ENCODE data around the gene NPDC1. TPM values are rescaled to one million over a fixed set of nuclear protein-coding genes. Genes with fewer than 3 reads are reported as not detected.

The NPDC1 gene
- polyA plus RNA-seq, 1 experiment, result 31.9 TPM

DNA sequence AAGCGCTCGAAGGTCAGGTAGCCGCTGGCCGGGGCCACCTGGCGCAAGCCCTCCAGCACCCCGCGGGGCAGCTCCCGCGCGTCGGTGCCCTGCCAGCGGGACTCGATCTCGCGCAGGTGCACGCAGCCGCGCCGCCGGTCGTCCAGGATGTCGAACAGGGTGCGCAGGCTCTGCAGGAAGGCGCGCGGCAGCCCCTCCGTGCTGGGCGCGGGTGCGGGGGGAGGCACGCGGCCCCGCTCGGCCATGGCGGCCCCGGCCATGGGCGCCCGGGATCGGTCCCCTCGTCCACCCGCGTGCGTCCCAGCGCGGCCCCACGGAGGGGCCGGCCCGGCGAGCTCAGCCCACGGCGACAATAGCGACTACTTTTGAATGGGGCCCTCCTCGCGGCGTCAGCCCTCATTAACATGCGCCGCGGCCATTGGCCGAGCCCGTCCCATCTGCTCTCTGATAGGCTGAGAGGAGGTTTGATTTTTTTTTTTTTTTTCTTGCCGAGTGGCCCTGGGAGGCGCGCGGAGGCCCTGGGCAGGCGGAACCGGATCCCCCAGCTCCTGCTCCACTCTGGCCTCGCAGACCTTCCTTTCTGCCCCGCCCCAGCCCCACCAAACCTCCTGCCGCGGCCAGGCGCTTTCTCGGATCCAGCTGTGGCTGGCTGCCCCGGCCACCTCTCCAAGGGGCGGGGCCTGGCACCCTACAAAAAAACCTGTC lies 24.4 kb upstream of the NPDC1 start, which contains the start of gene SAPCD2:
Gene SAPCD2, minus strand, starts transcription at position 357 of the 705 bp plus-strand sequence. Its CDS starts 97 bp downstream, at position 260.
- Histone ChIP-seq H3K27me3 (ENCODE audit: control insufficient read depth, insufficient read depth, low read length) (no peaks in the 10 kb centered on the region), H3K4me3 (ENCODE audit: low read depth, low read length) (peak within 1 kb of the TSS; percentile 39), H3K36me3 (ENCODE audit: control insufficient read depth, insufficient read depth, low read length) (no peaks in the 10 kb centered on the region)
- ChIA-PET POLR2A (interaction anchor here (0.6 to 0.7 kb wide), 2 partner anchors 43 to 240 kb away, joined by 3 to 6 read pairs; no protein-coding TSS in a partner anchor), CTCF (interaction anchor here (0.9 to 9.4 kb wide), 14 partner anchors 9 to 284 kb away, joined by 3 to 153 read pairs (median 5); partner anchors contain the start of genes AJM1, MAN1B1, NPDC1 and RNF224)
- DNase-seq (ENCODE audit: low read depth), result no peak
- TF ChIP-seq, protein P1, sequence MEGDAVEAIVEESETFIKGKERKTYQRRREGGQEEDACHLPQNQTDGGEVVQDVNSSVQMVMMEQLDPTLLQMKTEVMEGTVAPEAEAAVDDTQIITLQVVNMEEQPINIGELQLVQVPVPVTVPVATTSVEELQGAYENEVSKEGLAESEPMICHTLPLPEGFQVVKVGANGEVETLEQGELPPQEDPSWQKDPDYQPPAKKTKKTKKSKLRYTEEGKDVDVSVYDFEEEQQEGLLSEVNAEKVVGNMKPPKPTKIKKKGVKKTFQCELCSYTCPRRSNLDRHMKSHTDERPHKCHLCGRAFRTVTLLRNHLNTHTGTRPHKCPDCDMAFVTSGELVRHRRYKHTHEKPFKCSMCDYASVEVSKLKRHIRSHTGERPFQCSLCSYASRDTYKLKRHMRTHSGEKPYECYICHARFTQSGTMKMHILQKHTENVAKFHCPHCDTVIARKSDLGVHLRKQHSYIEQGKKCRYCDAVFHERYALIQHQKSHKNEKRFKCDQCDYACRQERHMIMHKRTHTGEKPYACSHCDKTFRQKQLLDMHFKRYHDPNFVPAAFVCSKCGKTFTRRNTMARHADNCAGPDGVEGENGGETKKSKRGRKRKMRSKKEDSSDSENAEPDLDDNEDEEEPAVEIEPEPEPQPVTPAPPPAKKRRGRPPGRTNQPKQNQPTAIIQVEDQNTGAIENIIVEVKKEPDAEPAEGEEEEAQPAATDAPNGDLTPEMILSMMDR (IDR thresholded peaks at IDR 0.05; ENCODE audit: insufficient read depth, low read depth, low read length), result no peak

DNA sequence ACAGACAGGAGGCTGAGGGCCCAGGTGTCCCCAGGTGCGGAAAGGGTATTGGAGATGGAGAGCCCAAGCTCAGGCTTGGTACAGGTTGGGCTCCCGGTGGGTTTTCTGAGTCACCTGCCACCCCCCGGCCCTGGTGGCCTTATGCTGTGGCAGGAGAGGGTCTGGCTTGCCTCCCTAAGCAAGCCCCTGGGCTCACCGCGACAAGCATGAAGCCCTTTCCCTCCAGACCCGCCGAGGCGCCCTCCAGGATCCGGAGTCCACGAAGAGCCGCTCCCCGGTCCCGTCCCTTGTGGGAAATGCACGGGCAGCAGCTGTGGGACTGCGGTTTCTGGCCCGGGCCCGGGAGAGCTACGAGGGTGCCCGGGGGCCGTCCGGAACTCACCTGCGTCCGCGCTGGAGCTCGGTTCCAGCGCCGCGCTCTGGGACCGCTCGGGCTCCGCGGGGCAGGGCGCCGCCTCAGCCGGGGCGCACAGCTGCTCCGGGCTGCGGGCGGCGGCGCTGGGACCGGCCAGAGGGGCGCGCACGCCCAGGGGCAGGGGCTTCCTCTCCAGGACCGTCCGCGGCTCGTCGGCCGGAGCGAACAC lies 23.6 kb upstream of the NPDC1 start:
- Histone ChIP-seq H3K27me3 (ENCODE audit: control insufficient read depth, insufficient read depth, low read length) (no peaks in the 10 kb centered on the region), H3K36me3 (ENCODE audit: control insufficient read depth, insufficient read depth, low read length) (no peaks in the 10 kb centered on the region), H3K4me3 (ENCODE audit: low read depth, low read length) (peak overlapping the region; percentile 4)
- no peak for DNase-seq (ENCODE audit: low read depth)
- ChIA-PET POLR2A (no interaction called here), CTCF (interaction anchor here (0.9 to 9.4 kb wide), 11 partner anchors 9 to 281 kb away, joined by 3 to 153 read pairs (median 11); partner anchors contain the start of genes AJM1 and NPDC1)
- TF ChIP-seq, protein P1 (IDR thresholded peaks at IDR 0.05; ENCODE audit: insufficient read depth, low read depth, low read length), result no peak

DNA sequence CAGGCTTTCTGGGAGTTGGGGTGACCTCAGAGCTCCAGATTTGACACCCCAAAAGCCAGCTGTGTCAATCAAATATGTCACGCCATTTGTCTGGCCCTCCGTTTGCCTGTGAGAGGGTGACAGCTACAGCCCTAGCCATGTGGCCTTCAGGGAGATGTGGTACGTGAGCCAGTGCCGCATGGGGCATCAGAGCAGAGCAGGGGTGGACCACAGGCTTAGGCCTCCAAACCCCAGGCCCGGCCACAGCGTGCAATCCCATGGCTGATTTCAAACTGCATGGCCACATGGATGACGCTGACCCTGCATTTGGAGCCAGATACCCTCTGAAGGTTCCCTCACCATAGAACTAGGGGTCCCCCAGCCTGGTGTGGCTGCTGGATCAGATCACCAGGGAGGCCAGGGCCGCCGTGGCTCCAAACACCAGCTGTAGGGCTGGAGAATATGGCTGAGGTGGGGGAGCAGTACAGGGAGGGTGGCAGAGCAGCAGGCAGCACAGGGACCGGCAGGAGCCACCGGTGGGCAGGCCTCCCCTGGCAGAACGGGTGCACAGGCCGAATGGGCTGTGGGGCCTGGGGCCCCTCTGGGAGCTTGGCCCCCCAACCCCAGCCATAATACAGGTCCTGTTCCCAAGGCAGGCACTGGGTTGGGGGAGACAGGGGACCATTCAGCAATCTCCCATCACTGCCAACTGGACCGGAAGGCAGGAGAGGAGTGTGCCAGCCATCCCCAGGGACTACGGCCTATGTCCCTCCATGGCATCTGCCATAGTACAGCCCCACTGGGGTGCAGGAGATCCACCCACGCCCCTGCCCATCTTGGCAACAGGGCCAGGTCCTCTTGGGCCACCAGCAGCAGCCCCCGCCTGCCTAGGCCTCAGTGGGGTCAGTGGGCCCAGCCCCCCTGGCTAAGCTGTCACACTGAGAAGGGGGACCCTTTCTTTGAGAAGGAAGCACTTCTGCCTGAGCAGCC lies 22.8 kb upstream of the NPDC1 start:
- TF ChIP-seq, protein P1 (IDR thresholded peaks at IDR 0.05; ENCODE audit: insufficient read depth, low read depth, low read length), result no peak
- DNase-seq (ENCODE audit: low read depth), result no peak
- POLR2A ChIA-PET, result no interaction called here
- Histone ChIP-seq H3K36me3 (ENCODE audit: control insufficient read depth, insufficient read depth, low read length) (no peaks in the 10 kb centered on the region), H3K27me3 (ENCODE audit: control insufficient read depth, insufficient read depth, low read length) (no peaks in the 10 kb centered on the region), H3K4me3 (ENCODE audit: low read depth, low read length) (no peak overlapping the region)
- CTCF ChIA-PET, result interaction anchor here (1.0 to 9.4 kb wide), 20 partner anchors 8 to 294 kb away, joined by 3 to 153 read pairs (median 6); partner anchors contain the start of genes AJM1, CYSRT1, MAN1B1 and NPDC1

DNA sequence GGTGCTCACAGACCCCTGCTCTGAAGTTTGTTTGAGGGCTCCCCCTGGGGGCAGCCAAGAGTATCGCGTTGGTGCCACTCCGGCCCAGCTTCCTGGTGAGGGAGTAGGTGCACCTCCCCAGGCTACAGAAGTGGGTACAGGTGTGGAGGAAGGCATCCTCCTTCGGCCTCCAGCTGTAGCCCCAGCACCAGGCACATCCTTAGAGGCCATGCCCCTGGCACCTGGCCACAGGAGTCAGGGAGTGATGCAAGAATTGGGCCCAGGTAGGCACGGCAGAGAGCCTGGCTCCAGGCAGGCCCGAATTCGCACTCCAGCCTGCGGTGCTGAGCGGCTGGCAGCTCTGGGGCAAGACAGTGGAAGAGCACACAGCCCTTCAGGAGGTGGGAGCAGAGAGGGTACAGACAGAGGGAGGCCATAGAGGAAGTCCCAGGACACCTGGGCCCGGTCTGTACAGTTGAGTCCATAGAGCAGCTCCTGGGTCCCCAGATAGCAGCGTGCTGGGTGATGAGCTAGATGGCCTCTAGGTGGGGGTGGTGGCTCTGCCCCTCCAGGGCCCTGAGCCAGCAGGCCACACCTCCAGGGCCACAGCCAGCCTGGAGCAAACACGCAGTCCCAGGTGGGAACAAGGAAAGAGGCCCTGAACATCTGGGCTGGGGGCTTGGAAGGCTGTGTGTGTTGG lies 22.0 kb upstream of the NPDC1 start:
- H3K27me3 ChIP-seq (ENCODE audit: control insufficient read depth, insufficient read depth, low read length), result no peaks in the 10 kb centered on the region
- no peak for DNase-seq (ENCODE audit: low read depth)
- no peaks in the 10 kb centered on the region for H3K36me3 ChIP-seq (ENCODE audit: control insufficient read depth, insufficient read depth, low read length)
- ChIA-PET POLR2A (no interaction called here), CTCF (interaction anchor here (0.6 to 9.4 kb wide), 24 partner anchors 8 to 293 kb away, joined by 3 to 153 read pairs (median 4); partner anchors contain the start of genes CYSRT1, MAN1B1, NPDC1 and RNF224)
- no peak overlapping the region for H3K4me3 ChIP-seq (ENCODE audit: low read depth, low read length)
- TF ChIP-seq, protein P1 (IDR thresholded peaks at IDR 0.05; ENCODE audit: insufficient read depth, low read depth, low read length), result peak; percentile 87
